Tibial artery (tissue), 4 donors: ENCODE measurements around the gene RBPMS2.
A peak's percentile ranks its signal among the peaks of the same experiment; 100 is the strongest.

ENCODE experiments used
- DNase-seq, 2 donors: peaks; one replicate each; pipeline ENCODE4 v3.0.0-alpha.2; 2019
- H3K27ac ChIP-seq, 2 donors: fragments of 200-600 bp; sonication (generic) in 1 of 2; 1 replicate in 1 of 2; 2 replicates in 1 of 2; pipeline ENCODE4 v1.5.1; 2018 to 2019; ENCODE audit warnings: mild to moderate bottlenecking in 1 of 2
- H3K27me3 ChIP-seq, 2 donors: fragments of 200-600 bp; sonication (generic) in 1 of 2; one replicate each; pipeline versions ENCODE4 v1.5.1 to v1.6.0; 2016 to 2019
- H3K36me3 ChIP-seq, 3 donors: fragments of 200-600 bp; sonication (generic) in 2 of 3; one replicate each; pipeline ENCODE4 v1.5.1; 2016 to 2019; ENCODE audit warnings: mild to moderate bottlenecking in 2 of 3
- H3K4me1 ChIP-seq, 4 donors: fragments of 200-600 bp; sonication (generic) in 2 of 4; 1 replicate in 3 of 4; 2 replicates in 1 of 4; pipeline ENCODE4 v1.5.1; 2016 to 2019
- H3K4me3 ChIP-seq, 2 donors: fragments of 200-600 bp; sonication (generic) in 1 of 2; 1 replicate in 1 of 2; 2 replicates in 1 of 2; pipeline ENCODE4 v1.5.1; 2018 to 2019; ENCODE audit warnings: mild to moderate bottlenecking in 2 of 2
- H3K9me3 ChIP-seq, 3 donors: fragments of 200-600 bp; sonication (generic) in 1 of 3; one replicate each; pipeline ENCODE4 v1.5.1; 2016 to 2019
- intact Hi-C: fragments of 100-400 bp; cut with DNase I; formaldehyde crosslinking; loops from one replicate; pipeline ENCODE4 v1.15.0; 2023; ENCODE audit warnings: low total_unique reads
- TF ChIP-seq, protein P1 (sequence below), 2 experiments: fragments of 200-600 bp in 1 of 2; fragments of 450-650 bp in 1 of 2; IDR thresholded peaks; one replicate each; pipeline ENCODE4 v1.5.1; 2017 to 2019; ENCODE audit warnings: antibody characterized with exemption in 2 of 2, mild to moderate bottlenecking in 1 of 2, moderate library complexity in 1 of 2

RBPMS2 gene

DNA sequence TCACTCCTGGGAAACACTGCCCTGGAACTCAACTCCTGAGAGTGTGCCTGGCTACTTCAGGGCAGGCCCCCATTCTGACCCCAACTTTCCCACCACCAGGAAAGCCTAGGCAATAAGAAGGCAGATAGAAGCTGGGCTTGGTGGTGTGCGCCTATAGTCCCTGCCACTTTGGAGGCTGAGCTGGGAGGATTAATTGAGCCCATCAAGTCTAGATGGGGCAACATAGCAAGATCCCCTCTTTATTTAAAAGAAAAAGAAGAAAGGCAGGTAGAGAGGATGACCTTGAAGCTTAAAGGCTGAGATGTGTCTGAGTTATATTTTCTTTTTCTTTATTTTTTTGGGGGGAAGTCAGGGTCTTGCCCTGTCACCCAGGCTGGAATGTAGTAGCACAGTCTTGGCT, 4.2 kb upstream of the RBPMS2 start:
- Histone ChIP-seq H3K27me3 (no peaks in the 10 kb centered on the region), H3K9me3 (no peaks in the 10 kb centered on the region), H3K4me3 (no peak overlapping the region), H3K36me3 (no peaks in the 10 kb centered on the region), H3K27ac (no peak overlapping the region), H3K4me1 (peaks cover 0 to 19% (median 4%) of the 10 kb centered on the region in 4 donors)
- TF ChIP-seq, protein P1, sequence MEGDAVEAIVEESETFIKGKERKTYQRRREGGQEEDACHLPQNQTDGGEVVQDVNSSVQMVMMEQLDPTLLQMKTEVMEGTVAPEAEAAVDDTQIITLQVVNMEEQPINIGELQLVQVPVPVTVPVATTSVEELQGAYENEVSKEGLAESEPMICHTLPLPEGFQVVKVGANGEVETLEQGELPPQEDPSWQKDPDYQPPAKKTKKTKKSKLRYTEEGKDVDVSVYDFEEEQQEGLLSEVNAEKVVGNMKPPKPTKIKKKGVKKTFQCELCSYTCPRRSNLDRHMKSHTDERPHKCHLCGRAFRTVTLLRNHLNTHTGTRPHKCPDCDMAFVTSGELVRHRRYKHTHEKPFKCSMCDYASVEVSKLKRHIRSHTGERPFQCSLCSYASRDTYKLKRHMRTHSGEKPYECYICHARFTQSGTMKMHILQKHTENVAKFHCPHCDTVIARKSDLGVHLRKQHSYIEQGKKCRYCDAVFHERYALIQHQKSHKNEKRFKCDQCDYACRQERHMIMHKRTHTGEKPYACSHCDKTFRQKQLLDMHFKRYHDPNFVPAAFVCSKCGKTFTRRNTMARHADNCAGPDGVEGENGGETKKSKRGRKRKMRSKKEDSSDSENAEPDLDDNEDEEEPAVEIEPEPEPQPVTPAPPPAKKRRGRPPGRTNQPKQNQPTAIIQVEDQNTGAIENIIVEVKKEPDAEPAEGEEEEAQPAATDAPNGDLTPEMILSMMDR (IDR thresholded peaks at IDR 0.05) = no peak
- intact Hi-C loops = no loop called here
- DNase-seq = no peak

DNA sequence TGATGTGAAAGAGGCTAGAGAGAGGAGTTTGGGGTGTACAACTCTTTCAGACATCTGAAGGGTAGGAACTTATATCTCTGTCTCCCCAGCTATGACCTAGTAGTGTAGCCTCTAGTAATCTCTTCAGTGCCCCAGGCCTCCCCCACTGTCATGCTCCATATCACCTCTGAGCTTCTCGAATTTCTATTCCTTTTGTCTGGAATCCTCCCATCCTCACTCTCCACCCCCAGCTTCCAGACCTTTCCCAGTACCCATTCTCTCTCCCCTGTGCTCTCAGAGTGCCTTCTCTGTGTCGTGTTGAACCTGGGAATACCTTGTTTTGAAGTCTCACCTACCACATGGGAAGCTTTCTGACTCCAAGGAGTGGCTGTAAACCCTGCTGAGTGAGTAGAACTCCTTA, 3.6 kb upstream of the RBPMS2 start:
- Histone ChIP-seq H3K36me3 (no peaks in the 10 kb centered on the region), H3K27ac (no peak overlapping the region), H3K4me1 (peaks cover 0 to 19% (median 4%) of the 10 kb centered on the region in 4 donors), H3K9me3 (no peaks in the 10 kb centered on the region), H3K4me3 (no peak overlapping the region), H3K27me3 (no peaks in the 10 kb centered on the region)
- TF ChIP-seq, protein P1 (IDR thresholded peaks at IDR 0.05) = no peak
- DNase-seq = no peak
- intact Hi-C loops = no loop called here

DNA sequence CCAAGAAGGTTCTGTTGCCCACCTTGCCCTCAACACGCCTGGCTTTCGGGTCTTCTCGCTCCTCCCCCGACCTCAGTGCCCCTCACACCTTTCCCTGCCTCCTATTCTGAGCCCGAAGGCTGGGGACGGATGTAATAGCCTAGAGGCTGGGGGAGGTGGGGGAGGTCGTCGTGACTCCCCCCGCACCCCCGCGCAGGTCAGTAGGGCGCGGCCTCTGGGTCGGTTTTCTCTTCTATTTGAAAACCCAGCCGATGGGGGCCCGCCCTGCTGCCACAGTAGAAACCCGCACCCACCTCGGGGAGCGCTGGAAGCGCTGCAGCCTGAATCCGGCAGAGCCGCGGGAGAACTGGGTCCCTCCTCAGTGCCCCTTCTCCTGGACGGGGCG, 1.0 kb upstream of the RBPMS2 start:
- no peaks in the 10 kb centered on the region for H3K9me3 ChIP-seq
- TF ChIP-seq, protein P1 (IDR thresholded peaks at IDR 0.05) = no peak
- no peaks in the 10 kb centered on the region for H3K36me3 ChIP-seq
- H3K27me3 ChIP-seq = no peaks in the 10 kb centered on the region
- peak overlapping the region; percentile 88 to 96 for H3K27ac ChIP-seq
- peak overlapping the region; percentile 75 to 76 for H3K4me3 ChIP-seq
- no peak for DNase-seq
- intact Hi-C loops = no loop called here
- peaks cover 0 to 39% (median 7%) of the 10 kb centered on the region in 4 donors for H3K4me1 ChIP-seq

DNA sequence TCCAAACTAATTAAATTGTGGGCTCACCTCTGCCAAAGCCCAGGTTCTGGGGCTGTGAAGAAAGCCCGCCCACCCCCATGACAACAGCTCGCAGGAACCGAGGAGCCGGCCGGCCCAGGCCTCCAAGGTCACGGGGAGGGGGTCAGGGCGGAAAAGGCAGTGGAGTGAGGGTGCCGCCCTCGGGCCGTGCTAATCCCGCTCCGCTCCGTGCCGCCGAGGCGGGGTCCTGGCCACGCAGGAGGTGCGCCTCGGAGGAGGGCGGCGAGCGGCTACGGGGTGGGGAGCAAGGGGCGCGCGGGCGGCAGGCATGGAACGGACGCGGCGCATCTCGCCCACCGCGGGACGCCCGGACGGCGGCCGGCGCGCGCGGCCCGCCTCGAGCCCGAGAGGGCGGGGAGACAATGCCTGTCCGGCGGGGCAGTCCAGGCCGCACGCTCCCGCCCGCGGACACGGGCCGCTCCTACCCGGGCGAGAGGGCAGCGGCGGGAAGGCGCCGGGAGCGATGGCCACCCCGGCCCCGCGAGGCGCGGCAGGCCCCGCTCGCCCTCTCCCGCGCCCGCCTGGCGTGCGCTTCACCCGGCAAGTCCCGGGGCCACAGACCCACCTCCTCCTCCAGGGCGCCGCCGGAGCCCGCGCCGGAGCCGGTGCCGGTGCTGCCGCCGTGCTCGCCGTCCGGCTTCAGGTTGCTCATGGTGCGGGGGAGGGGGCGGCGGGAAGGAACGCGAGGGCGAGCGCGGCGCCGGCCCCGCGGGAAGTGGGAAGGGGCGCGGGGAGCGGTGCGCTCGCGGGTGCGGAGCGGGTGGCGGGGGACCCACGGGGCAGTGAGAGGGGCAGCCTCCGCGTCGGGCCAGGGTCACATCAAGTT, 528 bp downstream of the RBPMS2 start:
- DNase-seq = no peak
- Histone ChIP-seq H3K9me3 (no peaks in the 10 kb centered on the region), H3K4me3 (peak overlapping the region; percentile 75 to 76), H3K36me3 (no peaks in the 10 kb centered on the region), H3K27ac (peak overlapping the region; percentile 88 to 96), H3K27me3 (no peaks in the 10 kb centered on the region), H3K4me1 (peaks cover 0 to 41% (median 9%) of the 10 kb centered on the region in 4 donors)
- TF ChIP-seq, protein P1 (IDR thresholded peaks at IDR 0.05) = no peak
- intact Hi-C loops = loop anchor here (2.0 kb wide), 1 partner anchor 32 kb away; no protein-coding TSS in a partner anchor

DNA sequence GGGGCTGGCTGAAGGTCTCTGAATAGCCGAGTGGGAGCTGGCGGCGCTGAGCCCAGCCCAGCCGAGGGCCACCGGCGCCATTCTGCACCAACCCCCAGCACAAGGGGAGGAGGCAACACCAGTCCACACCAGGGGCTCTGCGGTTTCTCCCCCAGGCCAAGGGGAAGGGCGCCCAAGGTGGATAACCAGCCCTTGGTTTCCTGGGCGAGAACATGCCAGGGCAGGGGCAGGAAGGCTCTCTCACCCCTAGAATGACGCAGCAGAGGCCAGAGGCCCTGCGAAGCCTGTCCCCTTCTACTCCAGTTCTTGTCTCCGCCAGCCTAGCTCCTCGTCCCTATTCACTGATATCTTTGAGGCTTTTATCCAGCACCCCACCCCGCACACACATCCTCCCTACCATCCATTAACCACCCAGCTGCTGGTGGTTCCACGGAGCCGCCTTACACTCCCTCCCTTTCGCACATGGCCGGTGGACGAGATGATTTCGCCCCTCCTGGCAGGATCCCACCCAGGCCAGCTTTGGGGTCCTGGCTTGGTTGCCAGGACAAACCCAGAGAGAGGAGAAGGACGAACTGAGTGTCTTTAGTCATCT, 1.3 kb downstream of the RBPMS2 start:
- intact Hi-C loops = loop anchor here (2.0 kb wide), 1 partner anchor 31 kb away; no protein-coding TSS in a partner anchor
- Histone ChIP-seq H3K4me1 (peaks cover 0 to 41% (median 9%) of the 10 kb centered on the region in 4 donors), H3K9me3 (no peaks in the 10 kb centered on the region), H3K27ac (peak overlapping the region; percentile 88 to 96), H3K27me3 (no peaks in the 10 kb centered on the region), H3K36me3 (no peaks in the 10 kb centered on the region), H3K4me3 (peak overlapping the region; percentile 75 to 76)
- TF ChIP-seq, protein P1 (IDR thresholded peaks at IDR 0.05) = no peak
- DNase-seq = no peak
